Fibroblast of peridontal ligament (primary cell): ENCODE results near the gene SLCO3A1.

Experiments used
- DNase-seq: peaks from one replicate; pipeline ENCODE4 v3.0.0-alpha.2; 2010; ENCODE audit errors: extremely low read depth

The SLCO3A1 gene

GRCh38 chr15:91911844-91912243, 58.3 kb downstream of the SLCO3A1 start:
- DNase-seq = no peak

GRCh38 chr15:91912336-91912735, 58.8 kb downstream of the SLCO3A1 start:
- DNase-seq = no peak

- peak; percentile 9 for DNase-seq
Measured at GRCh38 chr15:91913560-91913959, 60.1 kb downstream of the SLCO3A1 start.

- DNase-seq = no peak
Measured at GRCh38 chr15:91915576-91915975, 62.1 kb downstream of the SLCO3A1 start.

GRCh38 chr15:91916051-91916450, 62.5 kb downstream of the SLCO3A1 start:
- no peak for DNase-seq

- DNase-seq = no peak
Measured at GRCh38 chr15:91917686-91918360, 64.3 kb downstream of the SLCO3A1 start.

GRCh38 chr15:91919014-91919534, 65.6 kb downstream of the SLCO3A1 start:
- no peak for DNase-seq

GRCh38 chr15:91921188-91921842, 67.8 kb downstream of the SLCO3A1 start:
- peak; percentile 26 for DNase-seq

- no peak for DNase-seq
Measured at GRCh38 chr15:91921843-91922198, 68.3 kb downstream of the SLCO3A1 start.

- no peak for DNase-seq
Measured at GRCh38 chr15:91922646-91923547, 69.4 kb downstream of the SLCO3A1 start.

GRCh38 chr15:91924183-91924582, 70.7 kb downstream of the SLCO3A1 start:
- DNase-seq = no peak

- DNase-seq = no peak
Measured at GRCh38 chr15:91924837-91925495, 71.5 kb downstream of the SLCO3A1 start.

GRCh38 chr15:91925794-91926193, 72.3 kb downstream of the SLCO3A1 start:
- DNase-seq = no peak

- DNase-seq = peak; percentile 49
Measured at GRCh38 chr15:91926908-91927270, 73.4 kb downstream of the SLCO3A1 start.

GRCh38 chr15:91927585-91927984, 74.1 kb downstream of the SLCO3A1 start:
- DNase-seq = no peak

- DNase-seq = peak; percentile 16
Measured at GRCh38 chr15:91928675-91929074, 75.2 kb downstream of the SLCO3A1 start.

GRCh38 chr15:91929509-91929908, 76.0 kb downstream of the SLCO3A1 start:
- DNase-seq = peak; percentile 33

- no peak for DNase-seq
Measured at GRCh38 chr15:91930092-91930491, 76.6 kb downstream of the SLCO3A1 start.

GRCh38 chr15:91936182-91936775, 82.8 kb downstream of the SLCO3A1 start:
- DNase-seq = peak; percentile 81

GRCh38 chr15:91936927-91937326, 83.4 kb downstream of the SLCO3A1 start:
- no peak for DNase-seq

- peak; percentile 22 for DNase-seq
Measured at GRCh38 chr15:91938136-91938535, 84.6 kb downstream of the SLCO3A1 start.
